DMS79 treated with DMSO at 0.1 percent for 48 hours (cell line): ENCODE results near the gene CNOT4.
"Not testable (repeated sequence)": the region's sequence is repeated elsewhere in the genome, so short reads cannot be mapped to it uniquely, and the experiment has no call there.

Experiments
- DNase-seq: peaks from one replicate; lab custom pipeline; 2025; lab: John Stamatoyannopoulos, UW

The CNOT4 gene

GRCh38 chr7:135322571-135323340, 187.1 kb downstream of the CNOT4 start:
- no peak for DNase-seq

DNA sequence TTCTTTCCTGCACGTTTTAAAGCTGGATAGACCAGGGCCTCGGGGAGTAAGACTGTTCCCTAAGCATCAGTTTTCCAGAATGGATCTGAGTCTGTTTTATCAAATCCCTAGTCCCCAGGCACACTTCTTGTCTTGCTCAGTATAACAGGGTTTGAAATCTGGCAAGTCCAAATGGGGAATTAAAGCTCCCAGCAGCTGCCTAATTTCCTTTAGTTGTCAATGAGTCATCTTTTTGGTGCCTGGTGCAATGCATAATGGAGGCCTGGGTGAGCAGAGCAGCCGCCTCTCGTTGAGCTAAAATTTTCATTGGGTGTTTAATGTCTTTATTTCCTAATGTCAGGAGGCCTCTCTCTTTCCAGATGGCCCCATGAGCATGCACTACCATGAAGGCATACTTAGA, 188.3 kb downstream of the CNOT4 start:
- no peak for DNase-seq

GRCh38 chr7:135320953-135321352, 188.9 kb downstream of the CNOT4 start:
- not testable (repeated sequence) for DNase-seq

DNA sequence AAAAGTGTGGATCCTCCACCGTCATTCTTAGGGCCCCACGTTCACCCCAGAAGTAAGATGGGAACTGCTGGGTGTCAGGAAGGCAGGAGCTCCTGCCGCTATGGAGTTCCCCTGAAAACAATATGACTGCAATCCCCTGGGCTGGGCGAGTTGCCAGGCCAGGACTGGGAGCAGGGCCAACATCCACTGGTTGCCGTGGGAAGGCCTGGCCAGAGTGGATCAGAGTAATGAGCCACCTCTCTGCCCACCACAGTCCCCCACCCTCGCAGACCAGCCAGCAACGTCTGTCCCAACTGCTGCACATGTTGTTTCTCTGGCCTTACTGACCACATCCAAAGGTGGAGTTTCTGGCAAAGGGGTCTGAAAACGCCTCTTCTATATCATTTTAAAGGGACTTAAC, 189.6 kb downstream of the CNOT4 start:
- DNase-seq, result peak; percentile 80

DNA sequence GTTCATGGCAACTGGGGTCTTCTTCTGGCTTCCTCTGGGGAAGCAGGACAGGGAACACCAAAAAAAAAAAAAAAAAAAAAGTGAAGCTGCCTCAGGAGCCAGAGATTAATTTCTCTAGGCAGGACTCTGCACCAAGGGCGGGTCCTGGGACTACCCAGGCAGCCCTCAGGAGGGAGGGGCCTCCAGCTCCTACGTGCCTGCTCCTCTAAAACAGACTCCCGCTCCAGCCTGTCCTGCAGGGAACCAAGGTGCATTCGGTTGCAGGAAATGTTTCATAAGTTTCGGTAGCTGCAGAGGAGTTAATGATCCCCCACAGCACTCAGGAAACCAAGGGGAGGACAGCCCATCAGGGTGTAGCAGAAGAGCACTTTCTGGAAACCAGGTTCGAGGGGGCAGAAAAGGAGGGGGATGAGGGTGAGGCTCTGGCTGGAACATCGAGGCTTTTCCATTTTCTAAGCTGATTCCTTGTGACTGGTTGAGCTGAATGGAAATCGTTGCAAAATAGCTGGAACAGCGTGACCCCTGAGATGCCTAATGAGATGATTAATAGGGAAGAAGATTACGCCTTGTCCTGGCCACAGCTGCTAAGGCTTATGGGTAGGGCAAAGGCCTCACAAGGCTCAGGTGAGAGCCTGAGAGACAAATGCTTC, 192.1 kb downstream of the CNOT4 start:
- DNase-seq, result no peak

DNA sequence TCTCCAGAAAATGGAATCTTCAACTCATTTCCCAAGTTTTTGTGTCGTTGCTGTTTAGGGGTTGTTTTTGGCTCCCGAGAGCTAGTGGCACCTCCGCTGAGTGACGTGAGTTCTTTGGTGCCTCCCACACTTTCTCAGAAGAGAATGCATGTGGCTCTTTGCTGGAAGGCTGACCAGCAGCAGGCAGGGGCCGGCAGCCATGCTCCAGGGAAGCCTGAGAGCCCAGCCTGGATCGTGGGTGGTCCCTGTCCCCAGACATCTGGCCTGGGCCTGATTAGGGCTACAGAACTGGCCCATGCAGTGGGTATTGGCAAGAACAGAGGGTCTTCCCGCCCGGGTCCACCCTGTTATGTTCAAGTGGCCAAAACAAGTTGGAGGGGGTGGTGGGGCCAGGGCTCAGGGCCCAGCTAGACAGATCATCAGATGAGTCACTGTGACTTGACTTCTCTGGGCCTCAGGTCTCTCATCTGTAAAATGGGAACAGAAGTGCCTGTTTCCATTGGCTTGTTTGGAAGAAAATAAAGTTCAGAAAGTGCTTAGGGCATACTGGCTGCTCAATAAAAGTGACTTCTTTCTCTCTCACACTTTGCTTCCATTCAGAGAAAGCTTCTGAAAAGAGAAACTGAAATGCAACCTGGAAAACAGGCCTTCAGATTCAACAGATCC, 193.1 kb downstream of the CNOT4 start:
- DNase-seq, result no peak

- no peak for DNase-seq
These were observed 195.9 kb downstream of the CNOT4 start for GRCh38 chr7:135313971-135314370.
